ENCODE results near the gene DUSP7. TPM values are rescaled to one million over a fixed set of nuclear protein-coding genes. Genes with fewer than 3 reads are reported as not detected.

The DUSP7 gene
- total and polyA plus RNA-seq, 2 donors (not counting 3 experiments of a cell fraction or from before 2014, with no cell fraction given): 29.2 to 37.7 TPM

GRCh38 chr3:52020796-52021195, 35.6 kb downstream of the DUSP7 start:
- Histone ChIP-seq H2AFZ (ENCODE audit: low read depth, low read length) (peak overlapping the region; percentile 63), H3K4me2 (ENCODE audit: insufficient read depth, low read length) (no peak overlapping the region), H3K9ac (replicated peaks; ENCODE audit: extremely low read depth, insufficient read depth, low read length) (no peak overlapping the region), H3K4me1 (ENCODE audit: control insufficient read depth, extremely low read depth, insufficient read depth, low read length) (peaks cover 3% of the 10 kb centered on the region), H3K27me3 (ENCODE audit: control insufficient read depth in 2 of 2, insufficient read depth in 2 of 2, low read length in 2 of 2) (no peaks in the 10 kb centered on the region), H3K9me3 (replicated peaks; ENCODE audit: control insufficient read depth, insufficient read depth, low read length) (no peaks in the 10 kb centered on the region), H3K4me3 (replicated peaks in 1 of 3; ENCODE audit: insufficient read depth in 1 of 3, low read depth in 1 of 3, low read length in 3 of 3) (no peak overlapping the region), H4K20me1 (replicated peaks; ENCODE audit: control insufficient read depth, extremely low read depth, insufficient read depth, low read length) (no peaks in the 10 kb centered on the region), H3K27ac (ENCODE audit: insufficient read depth, low read depth, low read length) (no peak overlapping the region), H3K79me2 (ENCODE audit: control insufficient read depth, insufficient read depth, low read length) (no peaks in the 10 kb centered on the region), H3K9me1 (replicated peaks; ENCODE audit: control insufficient read depth, extremely low read depth, insufficient read depth, low read length) (no peaks in the 10 kb centered on the region), H3K36me3 (ENCODE audit: control insufficient read depth in 2 of 2, extremely low read depth in 1 of 2, insufficient read depth in 2 of 2, low read length in 2 of 2) (no peaks in the 10 kb centered on the region)
- intact Hi-C loops (cut with micrococcal nuclease): no loop called here
- no peak for FAIRE-seq
- no peak for DNase-seq (ENCODE audit: low read depth, low spot score)
- TF ChIP-seq POLR2A (IDR thresholded peaks at IDR 0.05; ENCODE audit: low read depth, low read length) (no peak), GATA2 (IDR thresholded peaks at IDR 0.05; ENCODE audit: insufficient read depth, insufficient read length, low read depth, low read length) (no peak), JUN (IDR thresholded peaks at IDR 0.05; ENCODE audit: borderline replicate concordance, insufficient read depth, insufficient read length, low read depth) (no peak), MYC (IDR thresholded peaks at IDR 0.05; ENCODE audit: low read depth, low read length) (no peak), POLR2AphosphoS5 (IDR thresholded peaks at IDR 0.05; ENCODE audit: insufficient read depth, low read depth, low read length) (no peak), EZH2 (IDR thresholded peaks at IDR 0.05; ENCODE audit: borderline replicate concordance, low read depth, low read length, severe bottlenecking) (no peak), FOS (IDR thresholded peaks at IDR 0.05; ENCODE audit: borderline replicate concordance, insufficient read depth, low read length) (no peak)
- TF ChIP-seq, protein P1, sequence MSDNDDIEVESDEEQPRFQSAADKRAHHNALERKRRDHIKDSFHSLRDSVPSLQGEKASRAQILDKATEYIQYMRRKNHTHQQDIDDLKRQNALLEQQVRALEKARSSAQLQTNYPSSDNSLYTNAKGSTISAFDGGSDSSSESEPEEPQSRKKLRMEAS (IDR thresholded peaks at IDR 0.05; ENCODE audit: insufficient read depth, insufficient read length): no peak
- TF ChIP-seq, protein P2, sequence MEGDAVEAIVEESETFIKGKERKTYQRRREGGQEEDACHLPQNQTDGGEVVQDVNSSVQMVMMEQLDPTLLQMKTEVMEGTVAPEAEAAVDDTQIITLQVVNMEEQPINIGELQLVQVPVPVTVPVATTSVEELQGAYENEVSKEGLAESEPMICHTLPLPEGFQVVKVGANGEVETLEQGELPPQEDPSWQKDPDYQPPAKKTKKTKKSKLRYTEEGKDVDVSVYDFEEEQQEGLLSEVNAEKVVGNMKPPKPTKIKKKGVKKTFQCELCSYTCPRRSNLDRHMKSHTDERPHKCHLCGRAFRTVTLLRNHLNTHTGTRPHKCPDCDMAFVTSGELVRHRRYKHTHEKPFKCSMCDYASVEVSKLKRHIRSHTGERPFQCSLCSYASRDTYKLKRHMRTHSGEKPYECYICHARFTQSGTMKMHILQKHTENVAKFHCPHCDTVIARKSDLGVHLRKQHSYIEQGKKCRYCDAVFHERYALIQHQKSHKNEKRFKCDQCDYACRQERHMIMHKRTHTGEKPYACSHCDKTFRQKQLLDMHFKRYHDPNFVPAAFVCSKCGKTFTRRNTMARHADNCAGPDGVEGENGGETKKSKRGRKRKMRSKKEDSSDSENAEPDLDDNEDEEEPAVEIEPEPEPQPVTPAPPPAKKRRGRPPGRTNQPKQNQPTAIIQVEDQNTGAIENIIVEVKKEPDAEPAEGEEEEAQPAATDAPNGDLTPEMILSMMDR (IDR thresholded peaks at IDR 0.05; ENCODE audit: extremely low read depth in 1 of 2, insufficient read depth in 1 of 2, low read depth in 1 of 2, low read length in 2 of 2): no peak
- dilution Hi-C loops (cut with MboI; ENCODE audit: extremely low pct_ligation_motif_present, low sequenced_read_pairs): no loop called here
- BruUV-seq (replicated peaks): no TSS peak
- POLR2A ChIA-PET: no interaction called here
- CTCF ChIA-PET: interaction anchor here (1.1 to 1.4 kb wide), 4 partner anchors 8 to 35 kb away, joined by 3 to 5 read pairs (median 4); partner anchors contain the start of gene DUSP7
